Heart right ventricle (tissue), 16 donors: ENCODE results near the gene TPM2. TPM values are rescaled to one million over a fixed set of nuclear protein-coding genes. Genes with fewer than 3 reads are reported as not detected.
A peak's percentile ranks its signal among the peaks of the same experiment; 100 is the strongest.

Experiments
- ATAC-seq, 8 donors: fragments of 200-7000 bp; cut with Tn5 transposase; one replicate each; pipeline ENCODE4 v1.9.1; 2020; ENCODE audit warnings: mild to moderate bottlenecking in 8 of 8, moderate library complexity in 8 of 8, moderate number of reproducible peaks in 1 of 8
- DNase-seq, 2 donors: peaks; one replicate each; pipeline ENCODE4 v3.0.0-alpha.2; 2020
- H3K27ac ChIP-seq, 10 donors: fragments of 200-600 bp; sonication (generic) in 2 of 10; one replicate each; pipeline versions ENCODE4 v1.5.0 to v1.8.0; 2020 to 2022; ENCODE audit warnings: mild to moderate bottlenecking in 3 of 10
- H3K27me3 ChIP-seq, 7 donors: fragments of 200-600 bp; one replicate each; pipeline ENCODE4 v1.8.0; 2021 to 2022; ENCODE audit warnings: mild to moderate bottlenecking in 2 of 7
- H3K36me3 ChIP-seq, 9 donors: fragments of 200-600 bp; sonication (generic) in 1 of 9; one replicate each; pipeline versions ENCODE4 v1.5.0 to v1.8.0; 2020 to 2022; ENCODE audit warnings: mild to moderate bottlenecking in 2 of 9
- H3K4me1 ChIP-seq, 9 donors: fragments of 200-600 bp; sonication (generic) in 1 of 9; one replicate each; pipeline versions ENCODE4 v1.5.0 to v1.8.0; 2020 to 2022; ENCODE audit warnings: mild to moderate bottlenecking in 4 of 9
- H3K4me3 ChIP-seq, 10 donors: fragments of 200-600 bp; sonication (generic) in 2 of 10; one replicate each; pipeline versions ENCODE4 v1.5.0 to v1.8.0; 2020 to 2022; ENCODE audit warnings: mild to moderate bottlenecking in 7 of 10, moderate library complexity in 2 of 10
- H3K9me3 ChIP-seq, 11 donors: fragments of 200-600 bp in 10 of 11; sonication (generic) in 2 of 11; one replicate each; pipeline versions ENCODE4 v1.5.0 to v1.8.0; 2013 to 2022; ENCODE audit warnings: mild to moderate bottlenecking in 2 of 11, control low read depth in 1 of 11, moderate library complexity in 1 of 11
- CTCF ChIP-seq, 9 donors: fragments of 200-600 bp; sonication (generic) in 2 of 9; IDR thresholded peaks; one replicate each; pipeline versions ENCODE4 v1.5.0 to v1.8.0; 2021 to 2022; ENCODE audit warnings: antibody characterized with exemption in 9 of 9, mild to moderate bottlenecking in 5 of 9, moderate library complexity in 1 of 9
- WGBS, 2 donors: extraction: QIAGEN DNeasy Blood & Tissue Kit; methylation state at CpG; one replicate each; pipeline ENCODE4 v1.1.7; 2013; ENCODE audit warnings: inconsistent platforms in 1 of 2; 5-methylcytosine and 5-hydroxymethylcytosine counted together
- intact Hi-C, 10 donors: fragments of 100-400 bp; cut with DNase I; formaldehyde crosslinking; loops; one replicate each; pipeline versions ENCODE4 v1.11.1 to v1.14.2; 2022
- polyA plus RNA-seq, 2 donors: library from polyadenylated mRNA; stranded (reverse); fragments of 200-250 nt; gene quantifications; one replicate each; pipeline ENCODE4 v1.2.3, GENCODE V29; 2013
- total RNA-seq, 10 donors: library from RNA; stranded (reverse); fragmentation: NEBNext Ultra II Directional in 3 of 10; extraction: Animal tissue kit (Norgen Biotek cat#: 25700) in 3 of 10; gene quantifications; one replicate each; pipeline versions ENCODE4 v1.2.1 to v1.2.4, GENCODE V29; 2021 to 2023
- donor health status: Arrhythmogenic right ventricular cardiomyopathy.
- donor health status: ischemic (EF 13 %, LVEDD 7.1; RV severe dilation, severe dysfunction).
- donor health status: healthy with polysubstance abuse.
- donor health status: DM: no; HTN: yes; CAD: no.
- donor health status: DM: no; HTN: no; CAD: no.
- donor health status: ischemic (EF 25% LVEDD 6.9; RV normal size, moderate dysfunction).
- donor health status: ischemic (EF 25% LVEDD 5.7; RV mildly dilated, moderate dysfunction).
- donor health status: healthy.
- donor health status: DM: yes; HTN: yes; CAD: no.
- donor health status: Ischemic cardiomyopathy.
- donor health status: ischemic (EF 35%, LVEDD 5.7; RV mildly dilated, moderate dysfunction).
- donor health status: nonischemic (EF 11% LVEDD 7.7; RV severe dilation, severe dysfunction).
- donor health status: DM: yes; HTN: yes; CAD: no.
- donor health status: PGD.
- donor health status: ischemic (EF 29% LVEDD 5.4; RV normal size, mild dysfunction).
- donor health status: nonischemic (EF 23%, LVEDD 6.1; RV moderate dilation, normal function).

TPM2 gene
- total and polyA plus RNA-seq, 12 donors = 548 to 1,940 (median 784) TPM

GRCh38 chr9:35727676-35728040 is 37.9 kb upstream of the TPM2 start:
- DNase-seq = no peak
- peaks cover 0 to 52% (median 24%) of the 10 kb centered on the region in 9 donors for H3K36me3 ChIP-seq
- 14 to 17% methylated on average over 5 of the region's 5 CpGs for WGBS, 2 donors
- peak overlapping the region in 9 of 10 donors; percentile 13 to 92 (median 71) for H3K4me3 ChIP-seq
- H3K27ac ChIP-seq = peak overlapping the region; percentile 60 to 99 (median 98)
- no peaks in the 10 kb centered on the region for H3K9me3 ChIP-seq
- ATAC-seq = no peak
- intact Hi-C loops = loop anchor here in 8 of 10 donors (1.0 to 10.0 kb wide), 8 partner anchors 35 to 125 kb away; partner anchors contain the start of genes ARHGEF39 (in 2 of the 8), CCDC107 (in 2 of the 8) and RMRP (in 2 of the 8)
- peaks cover 44 to 62% (median 55%) of the 10 kb centered on the region in 9 donors for H3K4me1 ChIP-seq
- TF ChIP-seq CTCF (IDR thresholded peaks at IDR 0.05) = no peak
- H3K27me3 ChIP-seq = no peaks in the 10 kb centered on the region

DNA sequence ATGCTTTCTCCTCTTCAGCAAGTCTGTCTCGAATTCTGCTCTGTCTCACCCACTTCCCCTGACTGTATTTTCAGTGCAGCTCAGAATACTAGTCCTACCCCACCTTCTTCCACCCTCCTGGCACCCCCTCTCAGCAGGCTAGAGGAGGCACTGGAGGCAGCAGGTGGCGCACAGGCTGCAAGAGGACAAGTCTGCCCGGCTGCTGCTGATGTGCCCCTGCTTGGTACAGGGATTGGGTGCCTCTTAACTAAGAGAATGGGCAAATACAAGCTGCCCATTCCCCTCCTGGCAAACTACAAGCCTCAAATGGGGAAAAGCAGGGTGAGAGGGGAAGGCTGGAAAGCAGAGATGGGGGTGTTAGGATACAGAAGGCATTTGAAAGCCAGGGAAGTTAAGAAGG is 37.2 kb upstream of the TPM2 start:
- Histone ChIP-seq H3K9me3 (no peaks in the 10 kb centered on the region), H3K27me3 (no peaks in the 10 kb centered on the region), H3K4me3 (peak overlapping the region in 2 of 10 donors; percentile 71 to 90), H3K27ac (peak overlapping the region; percentile 60 to 99 (median 98)), H3K36me3 (peaks cover 0 to 60% (median 30%) of the 10 kb centered on the region in 9 donors), H3K4me1 (peaks cover 44 to 61% (median 55%) of the 10 kb centered on the region in 9 donors)
- intact Hi-C loops = loop anchor here in 7 of 10 donors (5.0 to 10.0 kb wide), 5 partner anchors 35 to 125 kb away; partner anchors contain the start of genes ARHGEF39 (in 2 of the 7), CCDC107 (in 1 of the 7) and RMRP (in 1 of the 7)
- WGBS, 2 donors = 29 to 32% methylated on average over 3 of the region's 3 CpGs
- ATAC-seq (peak; percentile 29 to 70 (median 50)), DNase-seq (peak; percentile 38 to 60)
- peak in 4 of 9 donors; percentile 8 to 53 (median 50) for TF ChIP-seq CTCF (IDR thresholded peaks at IDR 0.05)

DNA sequence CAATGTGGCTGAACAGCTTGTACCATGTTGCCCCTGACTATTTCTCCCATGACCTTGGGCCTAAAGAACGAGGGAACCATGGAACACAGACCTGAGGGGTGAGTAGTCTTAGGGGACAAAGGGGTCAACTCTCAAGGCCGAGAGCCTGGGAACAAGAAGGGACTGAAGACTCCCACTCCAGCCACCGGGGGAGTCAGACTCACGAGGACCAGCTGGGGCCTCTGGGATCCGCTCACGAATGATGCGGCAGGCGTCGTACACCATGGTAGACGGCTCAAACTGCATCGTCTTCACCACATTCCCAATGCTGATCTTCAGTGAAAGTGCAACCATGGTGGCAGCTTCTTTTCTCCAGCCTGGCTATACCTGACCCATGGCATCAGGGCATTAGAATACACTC is 35.6 kb upstream of the TPM2 start:
- Histone ChIP-seq H3K27me3 (no peaks in the 10 kb centered on the region), H3K9me3 (no peaks in the 10 kb centered on the region), H3K4me1 (peaks cover 35 to 51% (median 46%) of the 10 kb centered on the region in 9 donors), H3K27ac (no peak overlapping the region), H3K4me3 (no peak overlapping the region), H3K36me3 (peaks cover 0 to 75% (median 46%) of the 10 kb centered on the region in 9 donors)
- no peak for TF ChIP-seq CTCF (IDR thresholded peaks at IDR 0.05)
- no peak for ATAC-seq
- no peak for DNase-seq
- intact Hi-C loops = loop anchor here in 7 of 10 donors (5.0 to 10.0 kb wide), 5 partner anchors 33 to 123 kb away; partner anchors contain the start of genes ARHGEF39 (in 2 of the 7), CCDC107 (in 1 of the 7) and RMRP (in 1 of the 7)
- 90 to 92% methylated on average over 11 of the region's 11 CpGs for WGBS, 2 donors

DNA sequence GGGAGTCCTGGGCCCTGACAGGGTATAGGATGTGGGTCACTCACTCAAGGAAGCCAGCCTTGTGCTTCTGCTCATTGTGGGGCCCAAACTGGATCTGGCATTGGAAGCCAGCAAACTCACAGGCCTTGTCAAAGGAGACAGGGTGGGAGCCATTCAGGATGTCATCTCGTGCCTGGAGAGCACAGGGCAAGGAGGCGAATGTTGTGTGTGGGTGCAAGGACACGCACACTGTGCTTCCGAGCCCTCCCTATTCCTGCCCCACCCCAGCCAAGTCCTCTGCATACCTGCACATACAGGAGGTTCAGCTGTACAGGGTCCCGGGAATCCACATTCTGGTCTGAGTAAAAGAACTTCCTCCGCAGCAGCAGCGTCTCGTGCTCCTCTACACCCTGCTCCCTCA is 34.2 kb upstream of the TPM2 start:
- Histone ChIP-seq H3K4me1 (peaks cover 22 to 36% (median 32%) of the 10 kb centered on the region in 9 donors), H3K36me3 (peaks cover 10 to 87% (median 60%) of the 10 kb centered on the region in 9 donors), H3K9me3 (no peaks in the 10 kb centered on the region), H3K4me3 (no peak overlapping the region), H3K27me3 (no peaks in the 10 kb centered on the region), H3K27ac (no peak overlapping the region)
- ATAC-seq (no peak), DNase-seq (no peak)
- intact Hi-C loops = loop anchor here in 2 of 10 donors (10.0 kb wide), 1 partner anchor 59 kb away; the partner anchor contains the start of gene ARHGEF39 (in 2 of the 2)
- TF ChIP-seq CTCF (IDR thresholded peaks at IDR 0.05) = no peak
- 93% methylated on average over 8 of the region's 8 CpGs for WGBS, 2 donors
